Vagina (tissue), 2 donors: ENCODE data around the gene C17orf75.

Source experiments
- POLR2A ChIP-seq, 2 donors: fragments of 450-650 bp; IDR thresholded peaks; one replicate each; pipeline ENCODE4 v1.6.1; 2017; ENCODE audit warnings: antibody characterized with exemption in 2 of 2, mild to moderate bottlenecking in 2 of 2, moderate library complexity in 2 of 2
- POLR2AphosphoS5 ChIP-seq, 2 donors: sonication (generic); formaldehyde crosslinking; IDR thresholded peaks; one replicate each; pipeline ENCODE4 v1.9.0; 2017; ENCODE audit warnings: antibody characterized with exemption in 2 of 2, mild to moderate bottlenecking in 2 of 2, low read depth in 1 of 2; ENCODE audit not compliant: insufficient read depth in 1 of 2
- TF ChIP-seq, protein P1 (sequence below), 3 experiments: fragments of 450-650 bp in 2 of 3; fragments of 200-600 bp in 1 of 3; sonication (generic) in 1 of 3; IDR thresholded peaks; one replicate each; pipeline ENCODE4 v1.5.1; 2017 to 2019; ENCODE audit warnings: antibody characterized with exemption in 3 of 3, mild to moderate bottlenecking in 2 of 3, moderate library complexity in 2 of 3

DNA sequence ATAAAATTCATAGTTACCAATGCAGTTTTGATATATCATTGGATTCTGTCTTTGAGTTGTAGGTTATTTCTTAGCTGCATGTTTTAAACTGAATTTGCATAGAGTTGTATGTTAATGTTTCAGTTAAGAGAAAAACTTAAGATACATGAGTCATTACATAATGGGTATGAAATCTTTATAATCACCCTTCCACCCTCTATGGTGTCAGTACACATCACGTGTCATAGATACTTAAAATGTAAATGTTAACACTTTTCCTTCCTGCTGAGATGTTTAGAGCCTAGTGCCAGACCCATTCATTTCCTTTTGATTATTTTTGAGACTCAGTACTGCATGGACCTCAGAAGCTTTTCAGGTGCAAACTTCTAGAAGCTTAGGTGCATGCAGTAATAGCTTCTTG lies 28.5 kb upstream of the C17orf75 start:
- TF ChIP-seq POLR2A (IDR thresholded peaks at IDR 0.05) = no peak
- TF ChIP-seq, protein P1, sequence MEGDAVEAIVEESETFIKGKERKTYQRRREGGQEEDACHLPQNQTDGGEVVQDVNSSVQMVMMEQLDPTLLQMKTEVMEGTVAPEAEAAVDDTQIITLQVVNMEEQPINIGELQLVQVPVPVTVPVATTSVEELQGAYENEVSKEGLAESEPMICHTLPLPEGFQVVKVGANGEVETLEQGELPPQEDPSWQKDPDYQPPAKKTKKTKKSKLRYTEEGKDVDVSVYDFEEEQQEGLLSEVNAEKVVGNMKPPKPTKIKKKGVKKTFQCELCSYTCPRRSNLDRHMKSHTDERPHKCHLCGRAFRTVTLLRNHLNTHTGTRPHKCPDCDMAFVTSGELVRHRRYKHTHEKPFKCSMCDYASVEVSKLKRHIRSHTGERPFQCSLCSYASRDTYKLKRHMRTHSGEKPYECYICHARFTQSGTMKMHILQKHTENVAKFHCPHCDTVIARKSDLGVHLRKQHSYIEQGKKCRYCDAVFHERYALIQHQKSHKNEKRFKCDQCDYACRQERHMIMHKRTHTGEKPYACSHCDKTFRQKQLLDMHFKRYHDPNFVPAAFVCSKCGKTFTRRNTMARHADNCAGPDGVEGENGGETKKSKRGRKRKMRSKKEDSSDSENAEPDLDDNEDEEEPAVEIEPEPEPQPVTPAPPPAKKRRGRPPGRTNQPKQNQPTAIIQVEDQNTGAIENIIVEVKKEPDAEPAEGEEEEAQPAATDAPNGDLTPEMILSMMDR (IDR thresholded peaks at IDR 0.05) = no peak
- no peak for TF ChIP-seq POLR2AphosphoS5 (IDR thresholded peaks at IDR 0.05; ENCODE audit: insufficient read depth in 1 of 2, low read depth in 1 of 2)
